ENCODE data around the gene COL4A1. TPM values are rescaled to one million over a fixed set of nuclear protein-coding genes. Genes with fewer than 3 reads are reported as not detected.

Gene COL4A1
- total and polyA plus RNA-seq, 11 donors: 52.6 to 428 (median 184) TPM

DNA sequence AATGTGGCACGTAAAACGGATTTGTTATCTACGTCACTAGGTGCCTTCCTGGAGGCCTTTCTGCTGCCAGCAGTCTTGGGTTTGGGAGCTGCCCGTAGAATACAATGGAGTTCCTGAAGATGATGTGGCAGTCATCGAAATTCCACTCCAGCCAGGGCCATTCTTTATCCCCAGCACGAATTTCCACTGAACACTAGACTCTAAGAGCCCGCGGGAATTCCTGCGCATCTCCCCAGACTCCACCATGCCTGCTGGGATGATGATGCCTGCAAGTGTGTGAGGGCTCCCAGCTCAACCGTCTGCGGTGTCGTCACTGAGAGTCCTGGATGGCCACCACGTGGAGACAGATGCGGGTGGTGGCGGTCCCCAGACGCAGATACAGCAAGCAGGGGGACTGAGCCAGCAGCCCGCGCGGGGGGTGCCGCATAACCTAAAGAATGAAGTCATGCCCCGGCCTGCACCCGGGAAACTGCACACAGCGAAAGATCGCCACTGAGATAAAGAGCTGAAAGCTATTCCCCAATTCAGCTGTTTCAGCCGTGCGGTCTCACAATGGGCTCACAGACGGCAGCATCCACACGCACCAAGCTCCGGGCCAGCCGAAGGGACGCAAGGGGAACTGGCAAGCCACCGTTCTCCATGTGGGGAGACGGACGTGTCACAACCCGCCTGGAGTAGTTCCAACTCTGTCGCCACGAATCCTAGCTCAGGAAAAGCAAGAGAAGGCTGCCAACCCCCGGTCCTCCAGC, 41.1 kb downstream of the COL4A1 start:
- Histone ChIP-seq H3K4me3 (peak overlapping the region in 3 of 12 donors; percentile 1 to 15 (median 5)), H3K4me1 (peaks cover 6 to 99% (median 87%) of the 10 kb centered on the region in 12 donors), H3K36me3 (no peaks in the 10 kb centered on the region), H3K27ac (peak overlapping the region; percentile 41 to 80 (median 63)), H3K9me3 (no peaks in the 10 kb centered on the region), H3K27me3 (no peaks in the 10 kb centered on the region)
- no peak for TF ChIP-seq CTCF (IDR thresholded peaks at IDR 0.05)
- TF ChIP-seq POLR2A (IDR thresholded peaks at IDR 0.05): no peak
- DNase-seq (peak; percentile 47 to 76 (median 69)), ATAC-seq (peak in 2 of 4 donors; percentile 2 to 8)
- intact Hi-C loops (cut with DNase I): loop anchor here in 4 of 10 donors (5.0 kb wide), 1 partner anchor 36 kb away; no protein-coding TSS in a partner anchor
- 40 to 55% (median 50%) methylated on average over 38 of the region's 38 CpGs for WGBS, 4 donors

- Histone ChIP-seq H3K4me3 (no peak overlapping the region), H3K27ac (peak overlapping the region; percentile 48 to 80 (median 64)), H3K9me3 (no peaks in the 10 kb centered on the region), H3K27me3 (no peaks in the 10 kb centered on the region), H3K4me1 (peaks cover 6 to 96% (median 83%) of the 10 kb centered on the region in 12 donors), H3K36me3 (no peaks in the 10 kb centered on the region)
- ATAC-seq (peak in 2 of 4 donors; percentile 1 to 67), DNase-seq (peak in 2 of 5 donors; percentile 40 to 45)
- TF ChIP-seq CTCF (IDR thresholded peaks at IDR 0.05) (no peak), POLR2A (IDR thresholded peaks at IDR 0.05) (no peak)
- 42 to 68% (median 56%) methylated on average over 6 of the region's 6 CpGs for WGBS, 4 donors
- intact Hi-C loops (cut with DNase I): loop anchor here in 4 of 10 donors (5.0 kb wide), 1 partner anchor 37 kb away; no protein-coding TSS in a partner anchor
Measured at GRCh38 chr13:110265341-110265681, 41.6 kb downstream of the COL4A1 start.

GRCh38 chr13:110264685-110265275, 42.2 kb downstream of the COL4A1 start:
- intact Hi-C loops (cut with DNase I): loop anchor here in 6 of 10 donors (1.0 to 5.0 kb wide), 3 partner anchors 33 to 38 kb away; no protein-coding TSS in a partner anchor
- TF ChIP-seq POLR2A (IDR thresholded peaks at IDR 0.05): no peak
- TF ChIP-seq CTCF (IDR thresholded peaks at IDR 0.05): no peak
- 79 to 82% (median 81%) methylated on average over 12 of the region's 12 CpGs for WGBS, 4 donors
- Histone ChIP-seq H3K27ac (peak overlapping the region; percentile 48 to 80 (median 64)), H3K27me3 (no peaks in the 10 kb centered on the region), H3K4me1 (peaks cover 6 to 96% (median 83%) of the 10 kb centered on the region in 12 donors), H3K36me3 (no peaks in the 10 kb centered on the region), H3K9me3 (no peaks in the 10 kb centered on the region), H3K4me3 (no peak overlapping the region)
- DNase-seq (peak in 1 of 5 donors; percentile 14), ATAC-seq (no peak)

DNA sequence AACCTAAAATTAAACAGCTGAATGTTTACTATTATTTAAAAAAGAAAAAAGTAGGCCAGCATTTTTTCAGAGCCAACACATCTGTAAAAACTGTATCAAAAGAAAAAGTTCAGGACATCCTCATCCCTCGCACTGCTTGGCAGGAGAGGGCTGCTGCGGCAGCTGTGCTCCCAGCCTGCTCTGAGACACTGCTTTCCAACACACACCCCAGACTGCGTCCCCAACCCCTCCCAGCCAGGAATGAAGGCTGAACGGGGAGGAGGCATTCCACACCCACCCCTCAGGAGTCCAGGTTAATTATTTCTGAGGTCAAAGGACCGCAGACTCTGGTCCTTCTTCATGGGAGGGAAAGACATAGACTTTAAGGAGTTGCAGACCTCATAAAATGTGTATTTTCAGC, 43.1 kb downstream of the COL4A1 start:
- TF ChIP-seq CTCF (IDR thresholded peaks at IDR 0.05) (no peak), POLR2A (IDR thresholded peaks at IDR 0.05) (no peak)
- no peaks in the 10 kb centered on the region for H3K27me3 ChIP-seq
- no peaks in the 10 kb centered on the region for H3K36me3 ChIP-seq
- WGBS, 4 donors: 30 to 55% (median 43%) methylated on average over 5 of the region's 5 CpGs
- H3K4me1 ChIP-seq: peaks cover 6 to 97% (median 84%) of the 10 kb centered on the region in 12 donors
- intact Hi-C loops (cut with DNase I): loop anchor here in 2 of 10 donors (1.0 to 5.0 kb wide), 2 partner anchors 33 to 37 kb away; no protein-coding TSS in a partner anchor
- H3K4me3 ChIP-seq: no peak overlapping the region
- peak in 3 of 5 donors; percentile 56 to 68 (median 66) for DNase-seq
- peak; percentile 59 to 80 (median 66) for ATAC-seq
- H3K9me3 ChIP-seq: no peaks in the 10 kb centered on the region
- peak overlapping the region; percentile 57 to 80 (median 66) for H3K27ac ChIP-seq

All from heart left ventricle (tissue), 16 donors.